GM21423 (cell line): ENCODE results near the gene PHLPP2.

ENCODE experiments used
- ATAC-seq: cut with Tn5 transposase; IDR thresholded peaks from one replicate; pipeline ENCODE4 v1.9.1; 2021; ENCODE audit warnings: mild to moderate bottlenecking, moderate library complexity; ENCODE audit not compliant: unreplicated experiment

The PHLPP2 gene

GRCh38 chr16:71670537-71670936 lies 54.0 kb downstream of the PHLPP2 start:
- no peak for ATAC-seq

GRCh38 chr16:71669926-71670536 lies 54.5 kb downstream of the PHLPP2 start:
- ATAC-seq: no peak

- no peak for ATAC-seq
Measured at GRCh38 chr16:71666928-71667707, 57.4 kb downstream of the PHLPP2 start.

- ATAC-seq: no peak
Measured at GRCh38 chr16:71666264-71666663, 58.2 kb downstream of the PHLPP2 start.

- no peak for ATAC-seq
Measured at GRCh38 chr16:71659471-71659870, 65.0 kb downstream of the PHLPP2 start.

- ATAC-seq: no peak
Measured at GRCh38 chr16:71658771-71659170, 65.7 kb downstream of the PHLPP2 start.

GRCh38 chr16:71649704-71650103 lies 74.8 kb downstream of the PHLPP2 start:
- no peak for ATAC-seq

GRCh38 chr16:71648921-71649320 lies 75.6 kb downstream of the PHLPP2 start:
- no peak for ATAC-seq

GRCh38 chr16:71648162-71648561 lies 76.3 kb downstream of the PHLPP2 start:
- ATAC-seq: no peak

- ATAC-seq: no peak
Measured at GRCh38 chr16:71647391-71647790, 77.1 kb downstream of the PHLPP2 start.

GRCh38 chr16:71645450-71645849 lies 79.1 kb downstream of the PHLPP2 start:
- ATAC-seq: no peak

- no peak for ATAC-seq
Measured at GRCh38 chr16:71637398-71637797, 87.1 kb downstream of the PHLPP2 start.

- no peak for ATAC-seq
Measured at GRCh38 chr16:71635632-71636031, 88.9 kb downstream of the PHLPP2 start.

GRCh38 chr16:71631776-71632175 lies 92.7 kb downstream of the PHLPP2 start:
- ATAC-seq: no peak

- no peak for ATAC-seq
Measured at GRCh38 chr16:71630808-71631207, 93.7 kb downstream of the PHLPP2 start.

GRCh38 chr16:71629278-71630016 lies 95.1 kb downstream of the PHLPP2 start:
- no peak for ATAC-seq

- ATAC-seq: no peak
Measured at GRCh38 chr16:71628810-71629209, 95.7 kb downstream of the PHLPP2 start.

- ATAC-seq: no peak
Measured at GRCh38 chr16:71627731-71628181, 96.7 kb downstream of the PHLPP2 start.

GRCh38 chr16:71626858-71627213 lies 97.7 kb downstream of the PHLPP2 start:
- ATAC-seq: no peak

GRCh38 chr16:71626018-71626857 lies 98.3 kb downstream of the PHLPP2 start, which contains the start of gene MARVELD3:
MARVELD3 (plus strand) TSS chr16:71626184; CDS start chr16:71626230, 46 bp downstream.
- no peak for ATAC-seq
